GM21381 (cell line): ENCODE data around the gene NFYC.

ENCODE experiments used
- ATAC-seq: cut with Tn5 transposase; IDR thresholded peaks from one replicate; pipeline ENCODE4 v1.9.1; 2021; ENCODE audit warnings: mild to moderate bottlenecking, moderate library complexity; ENCODE audit not compliant: unreplicated experiment

The NFYC gene

GRCh38 chr1:40777224-40777970 is 85.9 kb downstream of the NFYC start:
- no peak for ATAC-seq

DNA sequence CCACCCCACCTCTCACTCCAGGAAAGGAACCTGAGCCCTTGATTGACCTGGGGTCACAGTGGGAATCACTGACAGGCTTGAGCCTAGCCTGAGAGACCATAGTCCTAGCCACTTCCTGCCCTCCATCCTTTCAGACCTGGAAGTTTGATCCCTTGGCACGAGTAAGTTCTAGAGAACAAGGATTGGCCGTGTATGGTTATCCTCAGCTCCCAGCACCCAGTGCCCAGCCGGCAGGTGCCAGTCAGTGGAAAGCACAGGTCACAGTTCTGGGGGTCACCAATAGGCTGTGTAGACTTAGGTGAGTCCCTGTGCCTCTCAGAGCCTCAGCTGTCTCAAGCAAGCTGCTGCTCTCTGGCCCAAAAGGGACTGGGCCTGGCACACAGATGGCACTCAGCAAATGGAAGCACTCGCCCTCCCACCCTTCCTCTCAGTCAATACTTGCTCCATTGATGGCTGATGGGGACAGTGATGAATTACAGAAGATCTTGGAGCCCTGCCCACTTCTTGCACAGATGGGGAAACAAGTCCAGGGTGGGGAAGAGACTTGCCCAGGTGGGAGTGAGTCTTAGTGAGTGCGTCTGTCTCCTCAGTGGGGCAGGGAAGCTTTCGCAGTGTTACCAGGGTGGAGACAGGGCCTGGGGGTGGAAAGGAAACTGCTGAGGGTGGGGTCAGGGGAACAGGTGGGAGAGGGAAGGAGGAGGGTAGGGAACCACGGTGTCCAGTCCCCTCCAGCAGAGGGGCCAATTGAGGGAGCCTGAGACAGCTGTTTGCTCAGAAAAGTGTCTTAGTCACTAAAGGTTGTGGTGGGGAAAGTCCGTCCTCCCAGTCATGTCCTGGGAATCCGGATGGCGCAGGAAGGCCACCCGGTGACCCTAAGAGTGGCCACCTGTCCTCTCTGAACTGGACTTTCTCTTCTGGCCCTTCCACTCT is 89.4 kb downstream of the NFYC start:
- no peak for ATAC-seq

GRCh38 chr1:40781608-40781971 is 90.1 kb downstream of the NFYC start:
- ATAC-seq = no peak

GRCh38 chr1:40782371-40782956 is 91.0 kb downstream of the NFYC start:
- ATAC-seq = no peak

DNA sequence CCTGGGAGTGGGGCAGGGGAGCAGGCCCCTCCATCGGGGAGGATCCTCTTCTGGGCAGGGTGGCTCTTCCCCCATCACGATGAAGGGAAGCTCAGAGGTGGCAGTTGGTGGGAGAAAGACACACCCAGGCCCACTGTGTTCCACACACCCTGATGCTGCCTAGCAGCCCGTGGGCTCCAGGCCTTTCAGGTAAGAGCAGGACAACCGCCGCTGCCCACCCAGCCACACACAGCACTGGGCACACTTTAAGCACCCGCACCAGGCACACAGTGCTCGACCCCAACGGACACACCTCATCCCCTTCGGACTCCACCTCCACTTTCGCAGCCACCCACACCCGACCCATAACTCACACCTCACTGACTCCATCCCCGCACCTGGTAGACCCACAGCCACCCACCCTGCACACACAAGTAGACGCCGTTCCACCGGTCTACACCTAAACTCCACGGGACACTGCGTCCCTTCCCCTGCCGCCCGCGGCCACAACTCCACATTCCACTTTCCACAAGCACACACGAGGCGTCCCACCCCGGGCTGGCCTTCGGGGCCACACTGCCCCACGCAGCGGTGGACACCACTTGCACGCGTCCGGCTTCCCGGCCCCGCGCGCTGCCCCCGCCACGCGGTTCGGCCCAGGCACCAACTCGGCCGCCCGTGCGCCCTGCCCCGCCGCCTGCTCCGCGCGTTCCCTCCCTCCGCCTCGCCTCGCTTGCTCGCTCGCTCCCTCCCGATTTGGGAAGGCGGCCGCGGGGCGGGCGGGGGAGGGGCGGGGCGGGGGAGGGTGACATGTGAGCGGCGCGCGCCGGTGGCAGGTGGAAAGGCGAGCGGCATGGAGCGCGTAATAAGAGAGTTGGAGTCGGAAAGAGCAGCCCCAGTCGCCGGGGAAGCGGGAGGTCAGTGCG is 91.7 kb downstream of the NFYC start, which contains the start of gene KCNQ4:
TSS of gene KCNQ4 (plus strand) at position 787 of the 905 bp plus-strand sequence. CDS start 307 bp downstream, outside the sequence.
- no peak for ATAC-seq

GRCh38 chr1:40784141-40784770 is 92.8 kb downstream of the NFYC start:
- ATAC-seq = no peak

DNA sequence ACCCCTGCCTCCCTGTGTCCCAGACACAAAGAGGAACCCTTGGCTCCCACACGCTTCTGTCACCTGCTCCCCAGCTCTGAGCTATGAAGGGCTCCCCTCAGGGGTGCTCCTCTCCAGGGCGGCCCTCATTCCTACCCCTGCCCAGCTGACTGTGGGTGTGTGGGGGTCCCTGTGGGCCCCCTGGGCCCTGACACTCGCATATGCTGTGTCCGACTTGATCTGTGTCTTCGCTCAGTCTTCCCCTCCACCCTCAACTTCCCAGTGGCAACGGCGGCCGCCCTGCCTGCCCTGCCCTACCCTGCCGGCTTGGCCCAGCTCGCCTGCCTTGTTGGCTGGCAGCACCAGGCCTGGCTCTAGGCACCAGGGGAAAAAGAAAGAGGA is 93.3 kb downstream of the NFYC start:
- ATAC-seq = no peak

DNA sequence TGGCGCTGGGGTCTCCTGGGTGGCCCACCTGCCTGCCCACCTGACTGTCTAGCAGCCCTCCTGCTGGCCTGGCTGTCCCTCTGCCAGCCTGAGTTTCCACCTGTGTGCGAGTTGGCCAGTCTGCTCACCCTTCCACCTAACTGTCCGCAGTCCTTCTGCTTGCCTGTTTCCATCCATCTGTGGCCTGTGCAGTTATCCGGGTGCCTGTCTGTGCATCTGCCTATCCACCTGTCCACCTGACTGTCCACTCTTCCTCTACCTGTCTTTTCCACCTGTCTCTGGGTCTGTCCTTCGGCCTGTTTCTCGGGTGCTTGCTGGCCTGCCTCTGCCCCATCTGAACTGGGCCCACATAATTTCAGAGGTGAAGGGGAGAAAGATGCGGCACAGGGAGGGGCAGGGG is 93.9 kb downstream of the NFYC start:
- no peak for ATAC-seq

- no peak for ATAC-seq
These were observed 94.9 kb downstream of the NFYC start for GRCh38 chr1:40786171-40786994.

- ATAC-seq = no peak
These were observed 95.6 kb downstream of the NFYC start for GRCh38 chr1:40786995-40787705.

DNA sequence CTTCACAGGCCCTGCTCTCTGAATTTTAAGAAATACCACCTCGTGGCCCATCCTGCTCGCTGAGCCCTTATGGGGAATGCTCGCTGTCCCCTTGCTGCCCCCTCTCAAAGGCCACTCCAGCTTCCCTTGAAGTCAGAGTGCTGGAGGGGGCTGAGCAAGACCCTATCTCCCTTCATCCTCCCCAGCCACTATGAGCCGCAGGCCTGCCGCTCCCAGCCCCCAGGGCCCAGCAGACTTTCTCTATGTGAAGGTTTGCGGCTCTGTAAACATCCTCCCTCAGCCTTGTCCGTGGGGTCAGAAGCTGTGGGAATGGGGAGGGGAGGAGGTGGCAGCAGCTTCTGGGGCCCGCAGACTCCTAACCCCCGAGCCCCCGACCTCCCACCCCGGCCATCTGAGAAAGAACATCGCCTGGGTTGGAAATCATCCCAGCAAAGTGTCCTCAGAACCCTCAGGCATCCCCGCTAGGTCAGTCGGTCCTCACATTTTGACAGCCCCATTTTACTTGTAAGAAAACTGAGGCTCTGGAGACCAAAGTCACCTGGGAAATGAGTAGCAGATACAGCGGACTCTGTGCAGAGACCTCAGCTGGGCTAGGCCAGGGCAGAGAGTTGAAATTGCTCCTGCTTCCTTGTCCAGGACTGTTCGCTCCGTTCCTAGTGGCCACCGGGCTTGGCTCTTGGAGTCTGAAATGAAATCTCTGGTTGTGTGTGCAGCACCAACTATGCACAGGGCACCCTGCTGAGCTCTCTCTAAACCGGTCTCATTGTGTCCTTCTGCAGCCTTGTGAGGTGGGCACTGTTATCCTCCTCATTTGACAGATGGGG is 96.4 kb downstream of the NFYC start:
- no peak for ATAC-seq

- no peak for ATAC-seq
These were observed 97.2 kb downstream of the NFYC start for GRCh38 chr1:40788561-40789341.

- no peak for ATAC-seq
These were observed 97.8 kb downstream of the NFYC start for GRCh38 chr1:40789342-40789598.

DNA sequence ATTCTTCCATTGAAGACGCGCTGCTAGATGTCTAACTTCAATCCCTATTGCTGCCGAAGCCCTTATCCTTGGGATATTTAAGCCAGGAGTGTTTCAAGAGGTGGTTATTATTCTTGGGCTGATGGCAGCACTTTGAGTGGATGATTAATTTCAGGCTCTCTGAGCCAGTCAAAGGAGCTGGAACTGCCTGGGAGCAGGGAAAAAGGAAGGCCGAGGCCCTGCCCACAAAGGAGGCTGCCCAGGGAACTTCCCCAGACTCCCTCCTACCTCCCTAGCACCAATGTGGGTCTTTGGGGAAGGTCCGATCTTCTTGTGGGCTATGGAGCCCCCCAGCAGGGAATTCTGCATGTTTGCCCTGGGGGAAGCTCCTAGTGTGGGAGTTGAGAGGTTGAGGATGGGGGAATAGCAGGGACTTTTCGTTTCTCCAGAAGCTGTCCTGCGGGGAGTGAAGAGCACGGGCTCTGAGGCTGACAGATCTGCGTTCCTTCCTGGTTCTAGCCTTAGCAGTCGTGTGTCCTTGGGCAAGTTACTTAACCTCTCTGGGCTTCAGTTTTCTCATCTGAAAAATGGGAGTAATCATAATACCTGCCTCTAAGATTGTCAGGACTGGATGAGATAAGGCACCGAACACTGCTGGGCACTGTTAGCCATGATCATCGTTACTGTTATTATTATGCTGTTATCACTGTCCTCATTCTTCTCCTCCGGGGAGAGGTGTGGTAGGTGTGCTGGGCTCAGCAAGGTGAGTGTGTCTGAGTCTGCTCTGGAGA is 98.3 kb downstream of the NFYC start:
- no peak for ATAC-seq

DNA sequence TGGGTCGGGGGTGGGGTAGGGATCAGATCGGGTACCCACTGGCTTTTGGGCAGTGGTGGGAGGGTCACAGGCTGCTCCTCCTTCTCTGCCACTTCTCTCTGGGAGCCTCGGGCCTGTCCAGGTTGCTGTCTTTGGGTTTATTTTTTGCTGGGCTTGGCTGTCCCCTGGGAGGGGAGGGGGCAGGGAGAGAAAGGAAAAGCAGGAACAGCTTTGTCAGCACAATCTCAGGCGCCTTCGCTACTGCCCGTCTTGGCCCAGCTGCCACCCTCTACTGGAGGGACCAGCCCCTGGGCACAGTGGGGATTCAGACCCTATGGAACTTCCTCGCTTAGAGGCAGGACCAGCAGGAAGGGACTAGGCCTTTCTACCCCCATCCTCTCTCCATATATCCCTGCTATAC is 100.5 kb downstream of the NFYC start:
- ATAC-seq = no peak

DNA sequence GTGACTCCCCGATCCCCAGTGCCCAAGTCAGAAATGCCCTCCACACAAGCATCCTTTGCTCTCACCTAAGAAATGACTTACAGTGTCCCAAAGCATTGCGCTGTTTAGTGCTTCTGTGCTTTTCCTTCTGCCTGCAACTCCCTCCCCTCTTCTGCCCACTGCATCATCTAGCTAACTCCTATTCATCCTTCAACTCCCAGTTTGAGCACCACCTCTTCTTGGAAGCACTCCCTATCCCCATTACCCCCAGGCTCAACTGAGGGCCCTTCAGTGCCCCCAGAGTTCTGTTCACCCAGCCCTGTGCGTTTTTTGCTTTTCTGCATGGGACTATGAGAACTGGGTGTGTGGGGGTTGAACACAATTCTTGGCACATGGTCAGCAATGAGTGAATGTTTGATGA is 102.1 kb downstream of the NFYC start:
- ATAC-seq = no peak

GRCh38 chr1:40794048-40794447 is 102.5 kb downstream of the NFYC start:
- ATAC-seq = no peak
